Karpas-422 (cell line): ENCODE results near the gene ZNF264. TPM values are rescaled to one million over a fixed set of nuclear protein-coding genes. Genes with fewer than 3 reads are reported as not detected.
A peak's percentile ranks its signal among the peaks of the same experiment; 100 is the strongest.
"Not testable (repeated sequence)": the region's sequence is repeated elsewhere in the genome, so short reads cannot be mapped to it uniquely, and the experiment has no call there.

Experiments
- DNase-seq: peaks from one replicate; pipeline ENCODE4 v3.0.0-alpha.2; 2015
- H2AFZ ChIP-seq: fragments of 200-600 bp; sonication (generic); 2 replicates; pipeline ENCODE4 v1.6.1; 2014; ENCODE audit warnings: antibody characterized with exemption, low read length, mixed read lengths
- H3K27ac ChIP-seq: fragments of 200-600 bp; sonication (generic); 2 replicates; pipeline ENCODE4 v1.5.1; 2014; ENCODE audit warnings: mild to moderate bottlenecking, low read length, moderate library complexity
- H3K27me3 ChIP-seq: fragments of 200-600 bp; sonication (generic); 2 replicates; pipeline ENCODE4 v1.6.1; 2014; ENCODE audit warnings: low read length, mixed read lengths
- H3K36me3 ChIP-seq: fragments of 200-600 bp; sonication (generic); 2 replicates; pipeline ENCODE4 v1.6.1; 2014; ENCODE audit warnings: low read length, mixed read lengths; ENCODE audit not compliant: insufficient read depth
- H3K4me1 ChIP-seq: fragments of 200-600 bp; sonication (generic); 2 replicates; pipeline ENCODE4 v1.6.1; 2014; ENCODE audit warnings: mild to moderate bottlenecking, low read length, mixed read lengths
- H3K4me2 ChIP-seq: fragments of 200-600 bp; sonication (generic); 2 replicates; pipeline ENCODE4 v1.6.1; 2014; ENCODE audit warnings: low read length, low read depth, mild to moderate bottlenecking; ENCODE audit not compliant: poor library complexity, severe bottlenecking
- H3K4me3 ChIP-seq: fragments of 200-600 bp; sonication (generic); 2 replicates; pipeline ENCODE4 v1.5.1; 2014; ENCODE audit warnings: mild to moderate bottlenecking, antibody characterized with exemption, low read length, mixed read lengths
- H3K79me2 ChIP-seq: fragments of 200-600 bp; sonication (generic); 2 replicates; pipeline ENCODE4 v1.6.1; 2014; ENCODE audit warnings: mild to moderate bottlenecking, low read length, mixed read lengths
- H3K9ac ChIP-seq: fragments of 200-600 bp; sonication (generic); 2 replicates; pipeline ENCODE4 v1.6.0; 2014; ENCODE audit warnings: low read length
- H3K9me2 ChIP-seq: fragments of 200-600 bp; sonication (generic), shearing (Covaris generic); replicated peaks from 2 replicates; pipeline ENCODE4 v1.6.0; 2014; ENCODE audit warnings: mild to moderate bottlenecking, low read length, moderate library complexity; ENCODE audit not compliant: insufficient read depth
- H3K9me3 ChIP-seq: fragments of 300-700, 200-600 bp; sonication (generic); 2 replicates; pipeline ENCODE4 v1.6.1; 2014; ENCODE audit warnings: low read length, mixed read lengths
- H4K20me1 ChIP-seq: fragments of 200-600 bp; sonication (generic); 2 replicates; pipeline ENCODE4 v1.6.1; 2014; ENCODE audit warnings: mild to moderate bottlenecking, antibody characterized with exemption, low read length, low read depth; ENCODE audit not compliant: insufficient read depth
- total RNA-seq: library from RNA; depleted of rRNA; stranded (reverse); fragments of >200 nt; shearing (Covaris generic); gene quantifications from 2 replicates; pipeline ENCODE4 v1.2.3, GENCODE V29; 2014; ENCODE audit warnings: low replicate concordance

Gene ZNF264
- total RNA-seq, 1 experiment from 2014 or later = 30.0 TPM

GRCh38 chr19:57192077-57192420 is 749 bp downstream of the ZNF264 start:
- peak overlapping the region; percentile 94 for H3K9ac ChIP-seq
- no peaks in the 10 kb centered on the region for H3K27me3 ChIP-seq
- H3K36me3 ChIP-seq = peaks cover 44% of the 10 kb centered on the region
- peak overlapping the region; percentile 84 for H3K4me2 ChIP-seq
- H3K4me1 ChIP-seq = peaks cover 18% of the 10 kb centered on the region
- peak overlapping the region; percentile 88 for H3K4me3 ChIP-seq
- peaks cover 20% of the 10 kb centered on the region for H3K9me3 ChIP-seq
- no peaks in the 10 kb centered on the region for H3K9me2 ChIP-seq
- no peak for DNase-seq
- peaks cover 9% of the 10 kb centered on the region for H4K20me1 ChIP-seq
- H3K27ac ChIP-seq = peak overlapping the region; percentile 26; the same call in 1 of the 2 replicates
- peak overlapping the region; percentile 95; the same call in 1 of the 2 replicates for H2AFZ ChIP-seq
- peaks cover 37% of the 10 kb centered on the region for H3K79me2 ChIP-seq

- peaks cover 44% of the 10 kb centered on the region for H3K36me3 ChIP-seq
- H3K9ac ChIP-seq = peak overlapping the region; percentile 94; the same call in 1 of the 2 replicates
- peaks cover 37% of the 10 kb centered on the region for H3K79me2 ChIP-seq
- no peak for DNase-seq
- H3K27me3 ChIP-seq = no peaks in the 10 kb centered on the region
- H4K20me1 ChIP-seq = peaks cover 9% of the 10 kb centered on the region
- peak overlapping the region; percentile 88 for H3K4me3 ChIP-seq
- peaks cover 13% of the 10 kb centered on the region for H3K9me3 ChIP-seq
- H3K4me2 ChIP-seq = peak overlapping the region; percentile 84
- no peaks in the 10 kb centered on the region for H3K9me2 ChIP-seq
- H2AFZ ChIP-seq = no peak overlapping the region
- H3K27ac ChIP-seq = no peak overlapping the region
- H3K4me1 ChIP-seq = peaks cover 18% of the 10 kb centered on the region
Observed at GRCh38 chr19:57192993-57193392, 1.7 kb downstream of the ZNF264 start.

- not testable (repeated sequence) for H3K4me3 ChIP-seq, H3K4me2 ChIP-seq, H3K9ac ChIP-seq, H3K9me2 ChIP-seq, H4K20me1 ChIP-seq, DNase-seq, H2AFZ ChIP-seq, H3K9me3 ChIP-seq, H3K27me3 ChIP-seq, H3K27ac ChIP-seq
- H3K4me1 ChIP-seq = peaks cover 20% of the 10 kb centered on the region
- peaks cover 51% of the 10 kb centered on the region for H3K79me2 ChIP-seq
- H3K36me3 ChIP-seq = peaks cover 42% of the 10 kb centered on the region
Observed at GRCh38 chr19:57197874-57198273, 6.6 kb downstream of the ZNF264 start.

GRCh38 chr19:57202160-57202559 is 10.9 kb downstream of the ZNF264 start:
- H3K4me1 ChIP-seq = peaks cover 14% of the 10 kb centered on the region
- H3K9me2 ChIP-seq = no peaks in the 10 kb centered on the region
- H3K27ac ChIP-seq = no peak overlapping the region
- H3K4me2 ChIP-seq = no peak overlapping the region
- peaks cover 17% of the 10 kb centered on the region for H3K36me3 ChIP-seq
- no peak for DNase-seq
- no peaks in the 10 kb centered on the region for H4K20me1 ChIP-seq
- H3K9ac ChIP-seq = no peak overlapping the region
- H3K9me3 ChIP-seq = no peaks in the 10 kb centered on the region
- no peak overlapping the region for H2AFZ ChIP-seq
- H3K4me3 ChIP-seq = no peak overlapping the region
- peaks cover 51% of the 10 kb centered on the region for H3K79me2 ChIP-seq
- no peaks in the 10 kb centered on the region for H3K27me3 ChIP-seq

GRCh38 chr19:57210381-57210780 is 19.1 kb downstream of the ZNF264 start:
- H4K20me1 ChIP-seq = no peaks in the 10 kb centered on the region
- peaks cover 49% of the 10 kb centered on the region for H3K79me2 ChIP-seq
- H3K9me3 ChIP-seq = no peaks in the 10 kb centered on the region
- DNase-seq = no peak
- no peak overlapping the region for H2AFZ ChIP-seq
- no peak overlapping the region for H3K27ac ChIP-seq
- H3K9me2 ChIP-seq = no peaks in the 10 kb centered on the region
- no peak overlapping the region for H3K4me2 ChIP-seq
- H3K36me3 ChIP-seq = peaks cover 62% of the 10 kb centered on the region
- H3K4me3 ChIP-seq = no peak overlapping the region
- H3K27me3 ChIP-seq = no peaks in the 10 kb centered on the region
- no peak overlapping the region for H3K9ac ChIP-seq
- H3K4me1 ChIP-seq = no peaks in the 10 kb centered on the region

- no peaks in the 10 kb centered on the region for H3K9me2 ChIP-seq
- H2AFZ ChIP-seq = no peak overlapping the region
- H3K27ac ChIP-seq = no peak overlapping the region
- H3K4me2 ChIP-seq = no peak overlapping the region
- peaks cover 61% of the 10 kb centered on the region for H3K79me2 ChIP-seq
- H3K9me3 ChIP-seq = no peaks in the 10 kb centered on the region
- H3K27me3 ChIP-seq = no peaks in the 10 kb centered on the region
- DNase-seq = no peak
- no peaks in the 10 kb centered on the region for H4K20me1 ChIP-seq
- no peak overlapping the region for H3K4me3 ChIP-seq
- H3K4me1 ChIP-seq = no peaks in the 10 kb centered on the region
- H3K36me3 ChIP-seq = peaks cover 72% of the 10 kb centered on the region
- H3K9ac ChIP-seq = no peak overlapping the region
Observed at GRCh38 chr19:57212109-57212508, 20.8 kb downstream of the ZNF264 start.

GRCh38 chr19:57227502-57227901 is 36.2 kb downstream of the ZNF264 start:
- no peaks in the 10 kb centered on the region for H3K9me3 ChIP-seq
- no peaks in the 10 kb centered on the region for H3K9me2 ChIP-seq
- no peak overlapping the region for H3K9ac ChIP-seq
- H2AFZ ChIP-seq = no peak overlapping the region
- H3K4me1 ChIP-seq = no peaks in the 10 kb centered on the region
- no peak overlapping the region for H3K27ac ChIP-seq
- H3K36me3 ChIP-seq = no peaks in the 10 kb centered on the region
- no peak overlapping the region for H3K4me3 ChIP-seq
- no peak for DNase-seq
- no peaks in the 10 kb centered on the region for H4K20me1 ChIP-seq
- H3K4me2 ChIP-seq = no peak overlapping the region
- H3K27me3 ChIP-seq = no peaks in the 10 kb centered on the region
- no peaks in the 10 kb centered on the region for H3K79me2 ChIP-seq

GRCh38 chr19:57231686-57232085 is 40.4 kb downstream of the ZNF264 start:
- Histone ChIP-seq H3K27ac (no peak overlapping the region), H3K9ac (no peak overlapping the region), H3K9me3 (no peaks in the 10 kb centered on the region), H3K4me1 (peaks cover 3% of the 10 kb centered on the region), H3K4me3 (no peak overlapping the region), H3K36me3 (no peaks in the 10 kb centered on the region), H3K4me2 (no peak overlapping the region), H2AFZ (no peak overlapping the region), H3K79me2 (no peaks in the 10 kb centered on the region), H4K20me1 (no peaks in the 10 kb centered on the region), H3K27me3 (no peaks in the 10 kb centered on the region), H3K9me2 (no peaks in the 10 kb centered on the region)
- DNase-seq = no peak

- no peaks in the 10 kb centered on the region for H3K79me2 ChIP-seq
- no peaks in the 10 kb centered on the region for H3K36me3 ChIP-seq
- DNase-seq = no peak
- no peak overlapping the region for H2AFZ ChIP-seq
- no peaks in the 10 kb centered on the region for H4K20me1 ChIP-seq
- no peak overlapping the region for H3K27ac ChIP-seq
- peaks cover 3% of the 10 kb centered on the region for H3K4me1 ChIP-seq
- H3K4me2 ChIP-seq = no peak overlapping the region
- H3K9me3 ChIP-seq = no peaks in the 10 kb centered on the region
- no peak overlapping the region for H3K9ac ChIP-seq
- H3K27me3 ChIP-seq = no peaks in the 10 kb centered on the region
- H3K9me2 ChIP-seq = no peaks in the 10 kb centered on the region
- H3K4me3 ChIP-seq = no peak overlapping the region
Observed at GRCh38 chr19:57233207-57233606, 41.9 kb downstream of the ZNF264 start.
